GM18519 (cell line): ENCODE measurements around the gene TNFSF15.

Experiments
- ATAC-seq: cut with Tn5 transposase; IDR thresholded peaks from one replicate; pipeline ENCODE4 v1.9.1; 2021; ENCODE audit warnings: mild to moderate bottlenecking, moderate library complexity; ENCODE audit not compliant: unreplicated experiment, low FRiP score

TNFSF15 gene

DNA sequence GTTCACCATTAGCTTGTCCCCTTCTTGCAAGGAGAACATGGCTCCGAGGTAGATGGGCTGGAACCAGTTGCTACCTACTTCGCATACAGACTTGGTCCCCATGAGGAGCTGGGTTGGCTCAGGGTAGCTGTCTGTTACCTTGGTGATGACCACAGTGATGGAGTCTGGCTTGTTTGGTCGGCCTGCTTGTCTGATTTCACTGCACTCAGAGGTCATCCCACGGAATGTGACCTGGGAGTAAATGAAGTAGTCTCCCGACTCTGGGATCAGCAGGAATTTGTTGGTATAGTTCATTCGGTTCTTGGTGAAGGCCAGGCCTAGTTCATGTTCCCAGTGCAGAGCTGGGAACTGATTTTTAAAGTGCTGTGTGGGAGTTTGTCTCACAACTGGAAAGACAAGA, 15.3 kb downstream of the TNFSF15 start:
- ATAC-seq = no peak

DNA sequence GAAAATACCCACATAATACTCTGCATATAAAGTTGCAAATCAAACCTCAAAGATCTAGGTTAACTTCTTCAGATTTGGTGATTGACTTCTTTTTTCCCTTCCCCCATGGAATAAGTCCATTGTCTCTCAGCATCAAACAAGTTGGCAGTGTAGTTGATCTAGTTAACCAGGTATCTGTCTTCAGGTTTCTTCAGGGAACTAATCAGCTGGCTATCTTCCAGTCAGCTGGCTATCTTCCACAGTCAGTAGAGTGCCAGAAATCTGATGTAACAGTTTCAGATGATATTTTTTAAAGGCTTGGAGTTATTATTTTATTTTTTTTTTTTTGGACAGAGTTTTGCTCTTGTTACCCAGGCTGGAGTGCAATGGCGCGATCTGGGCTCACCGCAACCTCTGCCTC, 16.8 kb downstream of the TNFSF15 start:
- ATAC-seq = no peak

DNA sequence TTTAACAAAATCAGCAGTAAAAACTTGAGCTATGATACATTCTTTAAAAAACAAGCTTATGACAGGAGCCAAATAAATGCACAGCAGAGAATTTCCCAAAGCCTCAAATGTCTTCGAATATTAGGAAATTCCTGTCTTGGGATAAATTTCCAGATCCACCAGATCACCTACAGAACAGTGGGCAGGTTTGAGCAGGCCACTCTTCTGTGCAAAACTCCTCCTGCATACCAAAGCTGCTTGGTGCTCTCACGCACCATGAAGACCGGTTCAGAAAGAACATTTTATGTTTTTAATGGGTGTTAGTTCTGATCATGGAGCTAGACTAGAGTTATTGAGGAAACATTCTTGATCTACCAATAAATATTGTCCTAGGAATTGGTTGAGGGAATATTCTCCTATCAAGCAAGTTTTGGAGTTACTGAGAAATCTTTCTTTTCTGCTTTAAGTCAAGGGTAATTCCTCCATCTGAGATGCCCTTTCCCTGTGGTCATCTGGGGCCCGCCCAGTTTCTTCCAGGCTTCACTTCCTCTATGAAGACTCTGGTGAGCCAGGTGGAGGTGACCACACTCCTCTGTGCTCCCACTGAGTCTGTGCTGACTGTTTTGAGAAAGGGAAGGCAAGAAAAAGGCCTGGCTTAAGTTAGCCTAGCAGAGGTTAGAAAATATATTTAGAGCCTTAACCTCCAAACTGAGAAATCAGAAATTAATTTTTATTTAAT, 17.9 kb downstream of the TNFSF15 start:
- ATAC-seq = no peak

DNA sequence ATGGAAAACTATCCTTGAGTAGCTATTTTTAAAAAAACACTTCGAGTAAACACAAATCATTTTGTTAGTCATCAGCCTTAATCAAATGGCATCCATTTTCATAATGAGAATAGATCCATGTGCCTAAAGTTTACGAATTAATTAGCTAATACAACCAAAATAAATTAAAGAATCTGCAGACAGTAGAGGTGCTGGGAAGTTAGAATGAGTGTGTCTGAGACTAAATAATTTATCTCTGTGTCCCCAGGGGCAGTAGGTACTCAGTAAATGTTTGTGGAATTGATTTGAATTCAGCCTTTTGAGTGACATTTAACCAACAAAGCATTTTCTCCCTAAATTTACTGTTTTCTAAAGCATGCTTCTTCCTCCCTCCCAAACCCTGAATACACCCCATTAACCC, 18.6 kb downstream of the TNFSF15 start:
- no peak for ATAC-seq

DNA sequence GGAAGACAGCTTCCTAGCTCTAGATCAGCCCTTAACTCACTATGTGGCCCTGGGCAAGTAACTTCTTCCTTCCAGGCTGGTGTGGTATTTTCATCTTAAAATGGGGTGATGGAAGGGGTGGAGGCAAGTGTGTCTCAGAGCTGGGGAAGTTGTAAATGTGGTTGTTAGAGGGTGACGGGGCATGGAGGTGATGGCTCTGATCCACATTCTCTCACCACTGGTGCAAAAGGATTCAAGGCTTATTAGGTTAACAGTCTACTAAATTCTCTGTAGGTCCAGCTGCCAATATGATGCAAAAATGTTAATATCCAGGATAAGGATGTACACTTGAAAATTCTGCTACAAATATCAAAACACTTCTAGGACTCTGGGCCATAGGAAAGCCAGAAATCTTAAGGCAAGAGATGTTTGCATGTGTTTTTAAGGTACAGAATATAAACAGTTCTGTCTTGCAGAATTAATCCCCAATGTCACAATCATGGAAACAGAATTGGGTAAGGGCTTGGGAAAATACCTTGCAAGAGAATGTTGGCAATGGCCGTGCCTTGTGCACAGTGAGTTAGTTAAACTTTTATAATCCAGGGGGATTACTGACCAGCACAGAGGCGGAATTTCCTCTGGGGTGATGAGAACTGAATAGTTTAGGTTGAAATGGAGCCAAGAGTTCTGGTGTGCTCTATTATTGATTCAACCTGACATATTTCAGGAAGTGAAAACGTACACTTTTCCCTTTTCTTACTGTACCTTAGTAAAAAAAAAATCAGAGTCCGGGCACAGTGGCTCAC, 19.8 kb downstream of the TNFSF15 start:
- ATAC-seq = no peak

DNA sequence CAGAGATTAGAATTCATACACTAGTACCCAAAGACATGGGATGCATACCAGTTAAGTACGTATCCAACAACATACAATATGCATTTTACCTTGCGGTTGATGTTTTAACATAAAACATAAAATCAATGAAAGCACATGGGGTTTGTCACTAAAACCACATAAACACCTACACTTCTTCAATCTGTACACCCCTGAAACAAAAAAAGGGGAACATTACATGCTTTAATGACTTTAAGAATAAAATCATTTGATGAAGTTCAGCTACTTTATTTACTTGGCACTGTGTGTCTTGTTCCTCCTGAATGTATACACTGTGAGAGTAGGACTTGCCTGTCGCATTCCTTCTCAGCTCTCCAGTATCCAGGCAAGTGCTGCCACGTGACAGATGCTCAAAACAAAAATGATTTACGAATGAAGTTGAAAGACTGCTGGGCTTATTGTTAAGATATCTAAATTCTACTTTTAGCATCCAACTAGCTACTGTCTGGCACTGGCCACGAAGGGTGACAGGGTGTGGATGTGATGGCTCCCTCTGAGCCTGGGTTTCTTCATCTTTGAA, 21.0 kb downstream of the TNFSF15 start:
- ATAC-seq = no peak

DNA sequence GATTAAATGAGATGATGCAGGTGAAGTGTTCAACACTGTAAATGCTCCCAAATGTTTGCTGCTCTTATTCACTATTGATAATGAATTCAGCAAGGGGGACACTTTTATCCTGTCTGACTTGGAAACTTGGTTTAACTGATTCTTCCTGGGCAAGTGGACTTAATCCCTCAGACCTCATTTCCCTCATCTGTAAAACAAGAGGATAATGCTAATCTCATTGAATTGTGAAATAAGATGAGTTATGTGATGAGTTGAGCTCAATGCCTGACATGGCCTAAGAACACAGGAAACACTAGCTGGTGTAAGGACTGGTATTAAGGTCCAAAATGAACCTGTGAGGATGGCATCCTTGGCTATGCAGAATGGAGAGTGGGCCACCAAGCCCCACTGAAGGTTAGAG, 23.3 kb downstream of the TNFSF15 start:
- no peak for ATAC-seq

DNA sequence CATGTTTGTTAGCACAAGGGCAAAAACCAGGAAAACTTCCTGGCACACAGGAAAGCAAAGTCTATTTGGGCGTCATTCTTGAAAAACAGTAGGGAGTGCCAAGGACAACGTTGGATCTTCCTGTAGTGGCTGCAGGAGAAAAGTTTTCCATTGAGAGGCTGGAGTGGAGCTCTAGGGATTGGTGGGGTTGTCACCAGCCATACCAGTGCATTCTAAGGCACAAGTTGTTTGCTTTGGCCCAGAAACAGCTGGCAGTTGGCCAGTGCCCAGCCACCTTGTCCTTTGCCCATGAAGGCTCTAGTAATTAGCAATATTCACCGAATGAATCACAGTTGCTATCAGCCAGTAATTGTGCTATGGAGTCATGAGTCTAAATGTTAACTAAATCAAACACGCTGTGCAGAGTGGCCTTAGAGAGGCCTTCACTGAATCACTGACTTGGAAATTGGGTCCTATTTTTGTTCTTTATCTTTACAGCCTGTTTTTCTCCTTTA, 26.4 kb downstream of the TNFSF15 start:
- ATAC-seq = no peak

DNA sequence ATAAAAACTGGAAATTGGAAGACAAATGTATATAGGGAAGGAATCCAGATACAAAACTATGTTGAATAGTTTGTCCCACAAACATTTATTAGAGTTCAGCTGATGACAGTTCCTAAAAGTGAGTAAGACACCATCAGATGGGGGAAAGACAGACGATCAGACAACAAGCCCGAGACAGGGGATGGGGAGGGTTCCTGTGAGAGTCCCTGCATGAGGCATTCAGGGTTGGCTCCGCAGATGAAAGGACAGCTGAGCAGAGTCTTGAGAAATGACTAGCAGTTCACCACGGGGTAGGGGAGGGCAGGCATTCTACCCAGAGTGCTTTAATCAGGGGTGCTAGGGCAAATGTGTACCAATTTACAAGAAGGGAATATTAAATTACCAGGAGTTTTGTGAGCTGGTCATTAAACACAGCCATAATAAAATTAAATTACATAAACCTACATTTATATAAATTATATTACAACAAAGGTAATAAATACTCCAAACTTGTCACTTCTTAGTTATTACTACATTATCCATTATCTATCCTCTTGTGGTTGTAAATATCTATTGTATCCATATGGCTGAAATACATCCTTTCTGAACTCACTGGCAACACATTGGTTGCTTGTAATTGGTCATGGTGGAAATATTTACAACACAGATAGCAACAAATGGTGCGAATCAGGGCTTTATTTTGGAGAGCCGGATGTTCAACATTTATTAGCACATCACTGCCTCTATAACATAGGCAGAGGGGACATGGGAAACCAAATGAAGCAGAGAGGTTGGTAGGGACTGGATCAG, 27.8 kb downstream of the TNFSF15 start:
- ATAC-seq = no peak

DNA sequence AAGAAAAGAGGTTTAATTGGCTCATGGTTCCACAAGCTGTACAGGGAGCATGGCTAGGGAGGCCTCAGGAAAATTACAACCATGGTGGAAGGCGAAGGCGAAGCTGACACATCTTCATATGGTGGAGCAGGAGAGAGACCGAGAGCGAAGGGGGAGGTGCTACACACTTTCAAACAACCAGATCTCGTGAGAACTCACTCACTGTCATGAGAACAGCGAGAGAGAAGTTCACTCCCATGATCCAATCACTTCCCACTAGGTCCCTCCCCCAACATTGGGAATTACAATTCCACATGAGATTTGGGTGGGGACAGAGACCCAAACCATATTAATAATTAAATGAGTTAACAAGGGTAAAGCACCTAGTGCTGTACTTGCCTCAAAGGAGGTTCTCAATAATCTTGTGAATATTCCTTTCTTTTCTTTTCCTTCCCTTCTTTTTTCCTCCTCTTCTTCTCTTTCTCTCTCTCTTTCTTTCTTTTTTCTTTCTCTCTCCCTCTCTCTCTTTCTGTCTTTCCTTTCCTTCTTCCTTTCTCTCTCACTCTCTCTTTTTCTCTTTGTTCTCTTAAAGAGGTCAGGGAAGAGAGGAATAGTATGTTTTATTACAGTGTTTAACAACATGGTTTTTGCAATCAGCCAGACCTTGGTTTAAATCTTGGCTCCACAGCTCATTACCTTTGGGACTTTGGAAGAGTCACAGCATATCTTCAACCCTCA, 29.0 kb downstream of the TNFSF15 start:
- ATAC-seq = no peak

DNA sequence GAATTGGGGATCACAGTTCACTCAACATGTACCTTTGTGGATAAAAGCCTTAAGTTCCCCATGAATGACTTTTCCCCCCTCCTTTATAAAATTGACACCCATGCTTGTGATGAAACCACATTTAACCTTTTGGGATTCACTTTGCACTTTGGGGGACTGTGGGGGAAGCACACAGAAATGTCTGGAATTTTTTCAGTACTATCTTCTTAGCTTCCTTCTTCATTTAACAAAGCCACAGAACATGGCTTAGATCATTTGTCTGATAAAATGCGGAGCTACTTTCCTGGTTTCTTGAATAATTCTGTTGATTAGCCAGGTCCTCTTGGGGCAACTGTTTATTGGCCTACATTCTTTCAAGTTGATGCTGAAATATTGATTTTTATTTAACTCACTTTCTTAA, 29.9 kb downstream of the TNFSF15 start:
- ATAC-seq = no peak

DNA sequence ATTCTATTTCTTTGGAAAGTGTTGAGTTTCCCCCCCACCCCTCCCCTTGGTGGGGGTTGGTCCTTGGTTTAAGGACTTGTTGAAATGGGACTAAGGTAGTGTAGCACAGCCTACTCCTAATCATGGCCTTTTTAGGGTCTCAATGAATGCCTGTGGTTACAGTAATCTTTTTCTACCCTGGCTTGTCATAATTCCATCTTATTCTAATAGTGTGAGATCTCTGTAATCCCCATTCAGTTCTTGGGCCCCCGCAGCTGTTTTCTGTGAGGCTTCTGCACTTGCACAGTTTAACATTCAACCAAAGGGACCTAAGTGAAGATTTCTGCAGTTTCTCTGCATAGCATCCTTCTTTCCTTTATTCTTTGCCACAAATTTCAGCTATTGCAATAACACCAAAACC, 30.7 kb downstream of the TNFSF15 start:
- no peak for ATAC-seq

DNA sequence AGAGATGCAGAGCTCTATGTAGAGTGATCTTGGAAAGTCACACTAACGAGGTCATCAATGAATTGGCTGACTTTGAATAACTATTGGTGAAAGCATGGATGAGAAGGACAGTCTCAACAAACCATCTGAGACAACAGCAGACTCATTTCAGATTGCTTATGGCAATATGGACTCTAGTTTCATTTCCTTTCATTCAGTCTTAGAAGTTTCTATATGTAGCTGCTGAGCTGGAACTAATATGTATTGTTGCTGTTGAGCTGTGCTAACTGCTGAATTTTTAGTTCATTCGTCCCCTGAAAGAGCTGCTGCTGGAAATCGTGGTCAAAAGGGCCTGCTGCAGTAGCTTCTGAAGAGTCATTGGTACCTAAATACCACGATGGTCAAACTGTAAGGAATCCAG, 31.3 kb downstream of the TNFSF15 start:
- ATAC-seq = no peak

DNA sequence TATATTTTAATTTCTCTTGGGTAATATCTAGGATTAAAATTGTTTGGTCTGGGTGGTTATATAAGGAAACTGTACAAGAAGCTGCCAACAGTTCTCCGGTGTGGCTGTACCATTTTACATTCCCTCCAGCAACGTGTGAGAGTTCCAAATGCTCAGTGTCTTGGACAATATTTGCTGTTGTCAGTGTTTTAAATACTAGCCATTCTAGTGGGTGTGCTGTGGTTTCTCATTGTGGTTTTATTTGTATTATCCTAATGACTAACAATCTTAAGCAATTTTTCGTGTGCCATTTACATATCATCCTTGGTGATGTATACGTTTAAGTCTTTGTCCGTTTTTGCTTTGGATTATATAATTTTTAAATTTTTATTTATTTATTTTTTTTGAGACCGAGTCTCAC, 34.0 kb downstream of the TNFSF15 start:
- no peak for ATAC-seq

DNA sequence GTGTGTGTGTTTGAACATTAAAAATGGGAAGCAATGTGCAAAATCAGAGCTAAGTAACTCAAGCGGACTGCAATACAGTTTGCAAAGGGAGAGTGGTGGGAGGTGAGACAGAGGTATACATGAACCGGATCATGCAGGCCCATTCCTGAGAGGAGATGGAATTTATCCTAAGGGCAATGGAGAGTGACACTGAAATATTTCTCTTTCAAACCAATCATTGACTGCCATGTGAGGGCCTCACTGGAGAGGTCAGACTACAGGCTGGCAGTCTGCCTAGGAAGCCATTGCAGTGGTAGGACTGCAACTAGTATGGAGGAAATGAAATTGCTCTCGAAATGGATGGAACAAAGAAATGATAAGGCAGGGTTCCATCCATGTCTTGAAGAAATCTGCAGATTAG, 34.8 kb downstream of the TNFSF15 start:
- no peak for ATAC-seq

DNA sequence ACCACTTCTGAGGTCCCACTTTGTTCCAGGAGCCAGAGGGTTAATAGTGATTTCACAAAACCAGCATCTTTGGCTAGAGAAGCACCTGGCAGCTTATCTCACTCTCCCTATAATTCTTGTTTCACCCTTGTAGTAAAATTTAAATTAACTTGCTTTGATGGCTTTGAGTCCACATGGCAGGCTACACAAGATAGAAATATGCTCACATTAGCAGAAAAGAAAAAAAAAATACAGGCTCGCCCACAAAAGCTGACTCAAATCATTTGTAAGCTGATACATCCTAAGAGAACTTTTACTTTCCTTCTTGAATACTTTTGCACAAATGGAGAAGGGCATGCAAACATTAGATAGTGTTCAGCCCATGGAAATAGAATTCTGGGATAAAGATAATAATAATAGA, 36.2 kb downstream of the TNFSF15 start:
- ATAC-seq = no peak

DNA sequence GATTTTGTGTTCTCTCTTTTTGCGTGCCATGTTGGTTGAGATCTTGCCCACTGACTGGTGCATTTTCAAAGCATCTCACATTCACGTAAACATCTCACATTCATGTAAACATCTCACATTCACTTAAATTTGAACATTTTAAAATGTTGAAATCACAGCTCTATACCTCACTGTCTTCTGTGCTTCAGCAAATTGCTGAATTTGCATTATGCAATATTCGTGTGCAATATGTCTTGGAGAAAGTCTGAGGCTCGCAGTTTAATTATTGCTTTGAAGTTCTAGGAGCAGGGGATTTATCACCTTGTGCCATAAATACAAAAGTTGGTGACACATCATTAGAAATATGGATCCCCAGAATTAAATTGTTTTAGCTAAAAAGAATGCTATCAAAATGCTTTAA, 42.6 kb downstream of the TNFSF15 start:
- no peak for ATAC-seq

DNA sequence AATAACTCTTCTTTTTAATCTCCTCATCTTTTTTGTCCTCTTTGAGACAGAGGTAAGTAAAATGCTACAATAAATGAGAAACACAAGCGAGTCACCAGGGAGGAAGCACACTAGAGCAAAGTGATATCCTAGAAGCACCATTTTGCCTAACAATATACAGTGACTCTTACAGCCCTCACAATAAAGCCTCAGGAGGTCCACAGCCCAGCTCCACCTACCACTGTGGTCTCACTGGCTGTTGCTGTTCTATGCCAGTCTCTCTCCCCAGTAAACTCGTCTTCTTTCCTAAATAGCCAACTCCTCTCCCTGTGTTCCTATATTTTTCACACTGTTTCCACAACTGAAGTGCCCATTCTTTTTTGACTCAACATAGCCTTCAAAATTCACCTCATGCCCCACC, 44.3 kb downstream of the TNFSF15 start:
- ATAC-seq = no peak

DNA sequence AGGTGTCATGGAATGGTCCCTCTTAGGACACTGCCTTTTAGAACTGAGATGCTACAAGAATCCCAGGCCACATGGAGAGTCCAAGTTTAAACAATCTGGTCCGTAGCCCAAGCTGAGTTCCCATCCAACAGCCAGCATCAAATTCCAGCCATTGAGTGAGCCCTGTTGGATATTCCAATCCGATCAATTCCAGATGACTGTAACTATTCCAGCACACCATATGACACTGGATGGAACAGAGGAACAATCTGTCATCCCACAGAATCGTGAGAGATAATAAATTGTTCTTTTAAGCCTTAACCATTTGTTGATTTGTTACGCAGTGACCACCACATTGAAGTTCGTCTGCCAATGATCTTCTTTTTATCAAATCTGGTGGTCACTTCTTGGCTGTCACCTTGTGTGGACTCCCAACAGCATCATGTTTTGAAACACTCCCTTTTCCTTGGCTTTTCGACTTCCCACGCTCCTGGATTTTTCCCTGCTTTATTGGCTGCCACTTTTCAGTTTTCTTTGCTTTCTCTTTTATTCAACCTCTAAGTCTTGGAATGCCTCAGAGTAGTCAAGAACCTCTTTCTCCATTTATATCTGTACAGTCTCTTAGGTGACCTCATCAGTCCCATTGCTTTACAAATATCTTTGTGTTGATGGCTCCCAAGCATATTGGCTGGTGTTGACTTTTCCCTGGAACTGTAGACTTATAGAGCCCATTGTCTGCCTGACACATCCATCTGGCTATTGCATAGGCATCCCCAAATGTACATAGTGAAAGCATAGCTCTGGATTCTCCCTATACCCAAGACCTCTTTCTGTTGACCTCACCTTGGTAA, 46.1 kb downstream of the TNFSF15 start:
- ATAC-seq = no peak
